GM12873 (cell line): Measurements from ENCODE around the gene TULP4.

ENCODE experiments used
- CTCF ChIP-seq: IDR thresholded peaks from 2 replicates; pipeline ENCODE4 v1.5.1; 2012; ENCODE audit warnings: low read depth, mild to moderate bottlenecking, moderate library complexity, low read length, control low read depth; ENCODE audit not compliant: insufficient read depth; ENCODE audit errors: missing control alignments

The TULP4 gene

GRCh38 chr6:158338311-158339112 is 26.2 kb downstream of the TULP4 start:
- no peak for TF ChIP-seq CTCF

GRCh38 chr6:158340252-158340651 is 28.0 kb downstream of the TULP4 start:
- no peak for TF ChIP-seq CTCF

- no peak for TF ChIP-seq CTCF
Measured at GRCh38 chr6:158344534-158344933, 32.3 kb downstream of the TULP4 start.

- TF ChIP-seq CTCF: no peak
Measured at GRCh38 chr6:158347335-158347734, 35.1 kb downstream of the TULP4 start.

GRCh38 chr6:158353883-158354877 is 41.9 kb downstream of the TULP4 start:
- no peak for TF ChIP-seq CTCF

GRCh38 chr6:158356586-158357546 is 44.6 kb downstream of the TULP4 start:
- no peak for TF ChIP-seq CTCF
